ENCODE results near the gene MAP3K21.

Gene MAP3K21

DNA sequence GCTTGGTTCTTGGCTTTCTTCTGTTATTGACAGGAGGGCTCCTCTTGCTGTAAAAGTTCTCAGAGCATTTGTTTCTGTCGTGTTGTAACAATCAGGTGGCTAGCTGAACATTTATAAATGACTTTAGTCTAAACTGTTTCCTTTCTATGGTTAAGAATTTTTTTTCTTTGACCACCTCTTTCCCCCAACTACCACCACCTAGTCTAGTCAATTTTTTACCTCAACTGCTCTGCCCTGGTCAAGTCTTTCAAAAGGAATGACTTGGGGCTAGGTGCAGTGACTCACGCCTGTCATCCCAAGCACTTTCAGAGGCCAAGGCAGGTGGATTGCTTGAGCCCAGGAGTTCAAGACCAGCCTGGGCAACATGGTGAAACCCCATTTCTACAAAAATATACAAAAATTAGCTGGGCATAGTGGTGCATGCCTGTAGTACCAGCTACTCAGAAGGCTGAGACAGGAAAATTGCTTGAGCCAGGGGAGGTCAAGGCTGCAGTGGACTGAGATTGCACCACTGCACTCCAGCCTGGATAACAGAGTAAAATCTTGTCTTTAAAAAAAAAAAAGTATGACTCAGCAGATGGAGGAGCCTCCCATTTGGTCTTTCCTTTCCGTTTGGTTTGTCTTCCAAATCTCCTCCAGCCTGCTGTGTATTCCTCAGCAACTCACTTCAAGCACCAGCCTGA is 40.7 kb downstream of the MAP3K21 start:
- Histone ChIP-seq H3K4me1 (ENCODE audit: control insufficient read depth in 1 of 2, insufficient read depth in 2 of 2, low read length in 2 of 2) (peaks cover 3 to 4% of the 10 kb centered on the region in 2 experiments), H3K27ac (ENCODE audit: low read depth, low read length) (no peak overlapping the region), H4K8ac (ENCODE audit: low read depth, low read length) (no peak overlapping the region), H2AFZ (ENCODE audit: insufficient read depth, low read length, poor library complexity) (no peak overlapping the region), H3K14ac (ENCODE audit: low read length) (no peak overlapping the region), H3K4ac (ENCODE audit: low read depth, low read length) (no peak overlapping the region), H3K9me3 (ENCODE audit: insufficient read depth, low read depth, low read length) (no peaks in the 10 kb centered on the region), H4K12ac (ENCODE audit: low read depth, low read length) (no peak overlapping the region), H4K91ac (ENCODE audit: low read depth, low read length) (peak overlapping the region; percentile 6), H2BK12ac (ENCODE audit: low read length) (no peak overlapping the region), H3K4me3 (ENCODE audit: low read depth, low read length) (no peak overlapping the region), H2BK5ac (ENCODE audit: low read depth, low read length, poor library complexity) (no peak overlapping the region), H3K18ac (ENCODE audit: low read length) (no peak overlapping the region), H3K36me3 (ENCODE audit: control insufficient read depth in 1 of 2, insufficient read depth in 2 of 2, low read length in 2 of 2) (no peaks in the 10 kb centered on the region), H3K23ac (ENCODE audit: low read length) (no peak overlapping the region), H3K9ac (ENCODE audit: low read length) (no peak overlapping the region), H3K79me1 (ENCODE audit: low read length) (no peaks in the 10 kb centered on the region), H3K79me2 (ENCODE audit: control insufficient read depth, insufficient read depth, low read length, poor library complexity) (no peaks in the 10 kb centered on the region), H3K4me2 (ENCODE audit: low read length) (no peak overlapping the region), H3K27me3 (ENCODE audit: insufficient read depth, low read length) (no peaks in the 10 kb centered on the region), H2BK120ac (ENCODE audit: insufficient read depth, low read length, poor library complexity) (no peak overlapping the region), H2AK5ac (ENCODE audit: low read length) (no peak overlapping the region)
- no CpG with 5 or more reads among the region's 3 CpGs for WGBS (ENCODE audit: extremely low coverage, insufficient coverage, insufficient read length)
- DNase-seq, result no peak

GRCh38 chr1:233368789-233369130 is 41.2 kb downstream of the MAP3K21 start:
- no peak overlapping the region for H2BK5ac ChIP-seq (ENCODE audit: low read depth, low read length, poor library complexity)
- H3K4ac ChIP-seq (ENCODE audit: low read depth, low read length), result no peak overlapping the region
- no peak overlapping the region for H3K9ac ChIP-seq (ENCODE audit: low read length)
- no peak overlapping the region for H3K4me3 ChIP-seq (ENCODE audit: low read depth, low read length)
- no peak overlapping the region for H4K12ac ChIP-seq (ENCODE audit: low read depth, low read length)
- H3K79me2 ChIP-seq (ENCODE audit: control insufficient read depth, insufficient read depth, low read length, poor library complexity), result no peaks in the 10 kb centered on the region
- H4K8ac ChIP-seq (ENCODE audit: low read depth, low read length), result no peak overlapping the region
- no peaks in the 10 kb centered on the region for H3K79me1 ChIP-seq (ENCODE audit: low read length)
- H3K4me1 ChIP-seq (ENCODE audit: control insufficient read depth in 1 of 2, insufficient read depth in 2 of 2, low read length in 2 of 2), result peaks cover 3 to 4% of the 10 kb centered on the region in 2 experiments
- H2AK5ac ChIP-seq (ENCODE audit: low read length), result no peak overlapping the region
- H3K27me3 ChIP-seq (ENCODE audit: insufficient read depth, low read length), result no peaks in the 10 kb centered on the region
- H3K27ac ChIP-seq (ENCODE audit: low read depth, low read length), result no peak overlapping the region
- no peak overlapping the region for H3K4me2 ChIP-seq (ENCODE audit: low read length)
- no peak overlapping the region for H3K23ac ChIP-seq (ENCODE audit: low read length)
- H4K91ac ChIP-seq (ENCODE audit: low read depth, low read length), result peak overlapping the region; percentile 6
- no peak overlapping the region for H3K18ac ChIP-seq (ENCODE audit: low read length)
- no peak overlapping the region for H2BK120ac ChIP-seq (ENCODE audit: insufficient read depth, low read length, poor library complexity)
- no CpG with 5 or more reads among the region's 1 CpG for WGBS (ENCODE audit: extremely low coverage, insufficient coverage, insufficient read length)
- H3K9me3 ChIP-seq (ENCODE audit: insufficient read depth, low read depth, low read length), result no peaks in the 10 kb centered on the region
- no peaks in the 10 kb centered on the region for H3K36me3 ChIP-seq (ENCODE audit: control insufficient read depth in 1 of 2, insufficient read depth in 2 of 2, low read length in 2 of 2)
- H3K14ac ChIP-seq (ENCODE audit: low read length), result no peak overlapping the region
- H2BK12ac ChIP-seq (ENCODE audit: low read length), result no peak overlapping the region
- DNase-seq, result no peak
- no peak overlapping the region for H2AFZ ChIP-seq (ENCODE audit: insufficient read depth, low read length, poor library complexity)

DNA sequence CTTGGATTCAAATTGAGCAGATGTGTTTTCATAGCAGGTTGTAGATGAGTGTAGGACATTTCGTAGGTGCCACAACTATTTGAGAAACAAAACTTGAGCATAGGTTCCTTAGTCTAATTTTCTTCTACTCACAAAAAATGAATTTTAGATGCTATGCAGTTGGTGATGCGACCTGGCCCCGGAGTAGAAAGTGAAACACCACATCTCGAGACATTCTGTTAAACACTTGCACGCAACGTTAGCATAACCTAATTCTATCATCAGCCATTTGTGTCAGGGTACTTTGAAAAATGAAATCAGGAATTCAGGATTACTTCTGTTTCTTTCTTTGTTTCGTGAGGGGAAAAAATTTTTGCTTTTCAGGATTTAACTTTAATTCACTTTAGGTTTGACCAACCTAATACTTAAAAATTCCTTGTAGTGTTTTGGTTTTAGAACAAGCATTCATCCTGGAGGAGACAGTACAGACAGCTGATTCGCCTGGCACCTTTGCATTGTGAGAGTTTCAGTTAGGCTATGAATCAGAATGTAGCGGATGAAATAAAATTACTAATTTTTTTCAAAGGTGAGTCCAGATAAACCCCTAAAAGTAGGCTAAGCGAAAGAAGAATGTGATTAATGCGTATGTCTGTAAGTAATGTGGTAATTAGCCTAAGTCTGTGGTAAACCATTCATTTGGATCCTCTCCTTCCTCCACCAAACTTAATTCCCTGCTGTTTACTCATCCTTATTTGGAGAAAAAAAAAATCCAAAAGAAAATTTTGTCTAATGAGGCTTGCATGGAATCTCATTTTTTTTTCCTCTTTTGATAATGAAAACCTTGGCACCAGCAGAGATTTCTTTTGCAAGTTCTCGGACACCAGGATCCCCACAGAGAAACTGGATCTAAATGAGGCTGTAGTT is 44.9 kb downstream of the MAP3K21 start:
- no peak overlapping the region for H3K4me2 ChIP-seq (ENCODE audit: low read length)
- H3K36me3 ChIP-seq (ENCODE audit: control insufficient read depth in 1 of 2, insufficient read depth in 2 of 2, low read length in 2 of 2), result no peaks in the 10 kb centered on the region
- H3K9ac ChIP-seq (ENCODE audit: low read length), result no peak overlapping the region
- no peak for DNase-seq
- peaks cover 3 to 4% of the 10 kb centered on the region in 2 experiments for H3K4me1 ChIP-seq (ENCODE audit: control insufficient read depth in 1 of 2, insufficient read depth in 2 of 2, low read length in 2 of 2)
- no CpG with 5 or more reads among the region's 12 CpGs for WGBS (ENCODE audit: extremely low coverage, insufficient coverage, insufficient read length)
- H2BK5ac ChIP-seq (ENCODE audit: low read depth, low read length, poor library complexity), result no peak overlapping the region
- H3K79me2 ChIP-seq (ENCODE audit: control insufficient read depth, insufficient read depth, low read length, poor library complexity), result no peaks in the 10 kb centered on the region
- H4K12ac ChIP-seq (ENCODE audit: low read depth, low read length), result no peak overlapping the region
- no peak overlapping the region for H3K27ac ChIP-seq (ENCODE audit: low read depth, low read length)
- no peaks in the 10 kb centered on the region for H3K9me3 ChIP-seq (ENCODE audit: insufficient read depth, low read depth, low read length)
- H2BK12ac ChIP-seq (ENCODE audit: low read length), result no peak overlapping the region
- H3K79me1 ChIP-seq (ENCODE audit: low read length), result no peaks in the 10 kb centered on the region
- no peak overlapping the region for H3K4ac ChIP-seq (ENCODE audit: low read depth, low read length)
- H3K23ac ChIP-seq (ENCODE audit: low read length), result no peak overlapping the region
- H2BK120ac ChIP-seq (ENCODE audit: insufficient read depth, low read length, poor library complexity), result no peak overlapping the region
- no peak overlapping the region for H3K18ac ChIP-seq (ENCODE audit: low read length)
- no peak overlapping the region for H4K91ac ChIP-seq (ENCODE audit: low read depth, low read length)
- no peak overlapping the region for H4K8ac ChIP-seq (ENCODE audit: low read depth, low read length)
- H3K4me3 ChIP-seq (ENCODE audit: low read depth, low read length), result no peak overlapping the region
- no peak overlapping the region for H2AK5ac ChIP-seq (ENCODE audit: low read length)
- no peak overlapping the region for H3K14ac ChIP-seq (ENCODE audit: low read length)
- H2AFZ ChIP-seq (ENCODE audit: insufficient read depth, low read length, poor library complexity), result no peak overlapping the region
- H3K27me3 ChIP-seq (ENCODE audit: insufficient read depth, low read length), result no peaks in the 10 kb centered on the region

- Histone ChIP-seq H2AFZ (ENCODE audit: insufficient read depth, low read length, poor library complexity) (no peak overlapping the region), H3K9me3 (ENCODE audit: insufficient read depth, low read depth, low read length) (no peaks in the 10 kb centered on the region), H3K4me1 (ENCODE audit: control insufficient read depth in 1 of 2, insufficient read depth in 2 of 2, low read length in 2 of 2) (peaks cover 3 to 4% of the 10 kb centered on the region in 2 experiments), H4K8ac (ENCODE audit: low read depth, low read length) (no peak overlapping the region), H3K4me2 (ENCODE audit: low read length) (no peak overlapping the region), H2AK5ac (ENCODE audit: low read length) (no peak overlapping the region), H3K4ac (ENCODE audit: low read depth, low read length) (no peak overlapping the region), H3K36me3 (ENCODE audit: control insufficient read depth in 1 of 2, insufficient read depth in 2 of 2, low read length in 2 of 2) (no peaks in the 10 kb centered on the region), H3K27me3 (ENCODE audit: insufficient read depth, low read length) (no peaks in the 10 kb centered on the region), H2BK5ac (ENCODE audit: low read depth, low read length, poor library complexity) (no peak overlapping the region), H3K27ac (ENCODE audit: low read depth, low read length) (no peak overlapping the region), H3K9ac (ENCODE audit: low read length) (no peak overlapping the region), H3K18ac (ENCODE audit: low read length) (no peak overlapping the region), H3K4me3 (ENCODE audit: low read depth, low read length) (no peak overlapping the region), H4K12ac (ENCODE audit: low read depth, low read length) (no peak overlapping the region), H2BK120ac (ENCODE audit: insufficient read depth, low read length, poor library complexity) (no peak overlapping the region), H3K79me2 (ENCODE audit: control insufficient read depth, insufficient read depth, low read length, poor library complexity) (no peaks in the 10 kb centered on the region), H3K14ac (ENCODE audit: low read length) (no peak overlapping the region), H3K79me1 (ENCODE audit: low read length) (no peaks in the 10 kb centered on the region), H2BK12ac (ENCODE audit: low read length) (no peak overlapping the region), H4K91ac (ENCODE audit: low read depth, low read length) (no peak overlapping the region), H3K23ac (ENCODE audit: low read length) (no peak overlapping the region)
- DNase-seq, result no peak
- no CpG with 5 or more reads among the region's 6 CpGs for WGBS (ENCODE audit: extremely low coverage, insufficient coverage, insufficient read length)
Observed at GRCh38 chr1:233373226-233373625, 45.7 kb downstream of the MAP3K21 start.
